ENCODE data around the gene PHOX2B.

PHOX2B gene

GRCh38 chr4:41709844-41710481 lies 38.6 kb downstream of the PHOX2B start:
- DNase-seq = no peak

DNA sequence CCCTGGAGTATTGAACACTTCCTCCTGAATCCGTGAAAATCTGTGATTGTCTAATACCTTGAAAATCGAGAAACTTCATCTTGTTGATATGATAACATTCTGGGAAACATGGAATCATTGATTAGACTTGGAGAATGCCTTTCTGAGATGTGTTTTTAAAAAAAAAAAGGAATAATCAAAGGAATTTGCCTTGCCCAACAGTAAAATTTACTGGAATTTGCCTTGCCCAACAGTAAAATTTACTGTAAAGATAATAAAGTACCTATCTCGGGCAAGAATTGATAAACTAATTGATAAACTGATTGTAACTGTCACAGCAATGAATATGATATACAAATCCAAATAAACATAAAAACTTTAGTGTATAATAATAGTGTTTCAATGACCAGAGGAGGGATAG lies 44.7 kb downstream of the PHOX2B start:
- DNase-seq = no peak

- DNase-seq = no peak
Measured at GRCh38 chr4:41702770-41703169, 45.8 kb downstream of the PHOX2B start.

DNA sequence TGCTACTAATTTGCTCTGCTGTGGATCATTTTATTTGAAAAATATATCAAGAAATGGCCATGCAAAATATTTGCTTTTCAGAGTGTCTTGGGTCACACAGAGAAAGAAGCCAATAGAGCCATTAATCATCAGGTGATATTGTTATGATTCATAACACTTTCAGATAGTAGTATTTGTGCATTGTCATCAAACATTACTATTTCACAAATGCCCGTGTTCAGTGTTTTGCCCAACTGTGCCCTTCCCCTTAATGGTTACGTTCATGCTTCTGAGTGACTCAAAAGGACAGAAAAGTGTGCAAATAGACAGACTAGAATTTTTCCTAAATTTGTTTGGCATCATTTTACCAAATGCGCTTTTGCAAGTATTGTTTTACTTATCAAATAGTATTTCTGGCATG lies 46.5 kb downstream of the PHOX2B start:
- no peak for DNase-seq

- no peak for DNase-seq
Measured at GRCh38 chr4:41696763-41697162, 51.8 kb downstream of the PHOX2B start.

- DNase-seq = no peak
Measured at GRCh38 chr4:41696131-41696530, 52.4 kb downstream of the PHOX2B start.
